Activated naive CD8-positive, alpha-beta T cell treated with anti-CD3 and anti-CD28 coated beads for 36 hours (primary cell): ENCODE measurements around the gene COA8. TPM values are rescaled to one million over a fixed set of nuclear protein-coding genes. Genes with fewer than 3 reads are reported as not detected.

Source experiments
- DNase-seq: peaks from one replicate; pipeline ENCODE4 v3.0.0; 2021
- H3K27ac Mint-ChIP-seq: one replicate; pipeline ENCODE4 v1.8.0; 2022; ENCODE audit warnings: mild to moderate bottlenecking, moderate library complexity, mixed read lengths
- H3K27me3 Mint-ChIP-seq: one replicate; pipeline ENCODE4 v1.8.0; 2022; ENCODE audit warnings: mild to moderate bottlenecking, mixed read lengths
- H3K36me3 Mint-ChIP-seq: one replicate; pipeline ENCODE4 v1.8.0; 2021; ENCODE audit warnings: mild to moderate bottlenecking, mixed read lengths
- H3K4me1 Mint-ChIP-seq: one replicate; pipeline ENCODE4 v1.8.0; 2021; ENCODE audit warnings: mixed read lengths
- H3K4me3 Mint-ChIP-seq: one replicate; pipeline ENCODE4 v1.8.0; 2022; ENCODE audit warnings: mild to moderate bottlenecking, moderate library complexity, mixed read lengths
- H3K9me3 Mint-ChIP-seq: one replicate; pipeline ENCODE4 v1.8.0; 2022; ENCODE audit warnings: mixed read lengths
- total RNA-seq, 2 experiments: library from RNA; stranded (reverse); gene quantifications; one replicate each; pipeline ENCODE4 v1.2.3, GENCODE V29; 2021

The COA8 gene
- total RNA-seq, result 10 to 100 TPM; 42.9 to 44.2 TPM

DNA sequence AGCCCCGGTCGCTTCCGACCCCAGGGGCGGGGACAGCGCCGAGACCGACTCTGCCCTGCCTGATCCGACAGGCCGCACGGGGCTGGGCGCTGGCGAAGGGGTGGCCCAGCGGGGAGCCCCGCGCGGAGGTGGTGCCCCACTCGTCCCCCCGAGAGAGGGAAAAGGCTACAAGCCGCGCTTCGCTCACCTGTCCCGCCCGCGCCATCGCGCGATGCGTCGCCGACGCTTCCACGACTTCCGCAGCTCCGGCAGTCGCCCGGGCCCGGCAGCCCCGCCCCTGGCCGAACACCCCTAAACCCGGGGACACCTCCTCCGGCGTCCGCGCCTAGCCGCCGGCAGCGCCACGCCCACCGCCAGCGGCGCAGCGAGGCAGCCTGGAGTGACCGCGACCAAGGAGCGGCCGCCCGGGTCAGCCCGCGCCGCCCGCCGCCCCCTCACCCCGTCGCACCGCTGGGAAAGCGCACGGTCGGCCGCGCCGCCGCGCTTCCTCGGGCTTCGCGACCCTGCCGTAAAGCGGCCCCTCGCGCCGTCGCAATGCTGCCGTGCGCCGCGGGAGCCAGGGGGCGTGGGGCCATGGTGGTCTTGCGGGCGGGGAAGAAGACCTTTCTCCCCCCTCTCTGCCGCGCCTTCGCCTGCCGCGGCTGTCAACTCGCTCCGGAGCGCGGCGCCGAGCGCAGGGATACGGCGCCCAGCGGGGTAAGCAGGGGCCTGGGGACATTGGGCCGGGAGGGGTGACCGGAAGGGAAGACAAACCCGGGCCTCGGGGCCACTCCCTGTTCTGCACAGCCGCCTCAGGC lies at the start of gene COA8, which contains the start of gene BAG5:
Gene COA8 (plus strand): TSS at position 532 of the 797 bp plus-strand sequence. CDS start 42 bp downstream, at position 574.
Gene BAG5 (minus strand): TSS at position 229 of the 797 bp plus-strand sequence. CDS start 1,493 bp downstream, outside the sequence.
- Mint-ChIP-seq H3K27me3 (no peaks in the 10 kb centered on the region), H3K4me3 (peak within 1 kb of the TSS; percentile 98), H3K36me3 (peaks cover 28% of the 10 kb centered on the region), H3K4me1 (peaks cover 57% of the 10 kb centered on the region), H3K27ac (peak within 1 kb of the TSS; percentile 93), H3K9me3 (no peaks in the 10 kb centered on the region)
- DNase-seq, result peak; percentile 92

DNA sequence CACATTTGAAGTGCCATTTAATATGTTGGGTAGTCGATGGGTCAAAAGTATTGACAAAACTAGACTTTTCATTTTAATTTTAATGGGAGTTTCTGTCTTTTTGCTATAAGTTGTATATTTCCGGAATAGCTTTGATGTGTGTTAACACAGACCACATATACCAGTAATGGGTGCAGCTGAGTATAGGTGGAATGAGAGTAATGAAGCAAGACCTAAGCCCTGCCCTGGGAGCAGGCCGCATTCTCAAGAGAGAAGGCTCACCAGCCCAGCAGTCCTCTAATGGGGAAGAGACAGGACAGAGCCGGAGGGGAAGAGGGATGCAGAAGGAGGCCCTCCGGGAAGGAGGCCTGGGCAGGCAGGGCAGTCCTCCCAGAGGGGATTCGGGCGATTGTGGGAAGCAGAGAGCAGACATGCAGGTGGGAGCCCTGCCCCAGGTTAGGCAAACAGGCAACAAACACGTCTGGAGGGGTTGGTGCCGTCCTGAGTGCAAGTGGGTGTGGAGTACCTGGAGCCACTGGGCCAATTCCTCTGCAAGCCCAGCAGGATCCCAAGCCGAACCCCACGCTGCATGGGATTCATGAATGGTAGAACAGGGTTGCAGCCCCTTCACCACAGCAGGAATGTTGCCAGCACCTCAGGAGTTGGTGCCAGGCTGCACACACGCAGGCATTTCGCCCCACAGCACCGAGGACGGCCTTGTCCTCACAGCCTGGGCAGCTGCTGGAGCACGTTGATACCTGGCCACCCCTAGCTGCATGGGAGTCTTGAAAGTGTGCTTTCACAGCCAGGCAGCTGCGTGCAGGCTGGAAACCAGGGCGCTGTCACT lies 48.0 kb upstream of the COA8 start:
- Mint-ChIP-seq H3K36me3 (peaks cover 4% of the 10 kb centered on the region), H3K4me1 (peaks cover 9% of the 10 kb centered on the region), H3K27ac (no peak overlapping the region), H3K27me3 (no peaks in the 10 kb centered on the region), H3K9me3 (no peaks in the 10 kb centered on the region), H3K4me3 (no peak overlapping the region)
- DNase-seq, result no peak

DNA sequence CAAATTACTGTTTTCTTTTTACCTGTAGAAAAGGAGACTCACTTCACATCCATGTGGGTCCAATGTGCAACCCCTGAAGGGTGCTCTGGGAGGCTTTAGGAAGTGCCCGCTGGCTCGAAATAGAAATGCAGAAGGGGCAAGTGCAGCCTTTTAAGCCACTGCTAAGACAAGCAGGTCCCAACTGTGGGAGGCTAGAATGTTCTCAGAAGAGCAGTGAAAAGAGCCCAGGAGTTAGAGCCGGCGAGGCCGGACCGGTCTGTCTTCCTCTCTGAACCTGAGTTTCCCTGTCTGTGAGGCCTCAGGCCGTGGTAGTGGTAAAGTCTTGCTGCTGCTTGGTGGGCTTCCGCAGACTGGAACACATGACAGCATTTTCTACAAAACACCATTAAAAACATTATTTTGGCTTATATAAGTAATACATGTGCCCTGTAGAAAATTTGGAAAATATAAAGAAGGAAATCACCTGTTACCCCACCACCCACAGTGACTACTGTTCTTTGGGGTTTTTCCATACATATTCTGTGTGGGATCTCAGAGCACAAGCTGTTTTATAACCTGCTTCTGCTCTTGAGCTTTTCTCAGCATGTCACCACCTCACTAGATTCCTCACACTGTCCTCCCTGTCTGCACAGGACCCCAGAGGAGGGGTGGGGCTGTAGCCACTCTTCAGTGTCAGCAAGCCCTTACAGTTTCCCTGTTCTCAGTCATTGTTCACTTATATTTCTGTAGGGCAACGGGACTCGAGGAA lies 46.2 kb upstream of the COA8 start:
- Mint-ChIP-seq H3K4me1 (peaks cover 11% of the 10 kb centered on the region), H3K36me3 (no peaks in the 10 kb centered on the region), H3K9me3 (no peaks in the 10 kb centered on the region), H3K27ac (no peak overlapping the region), H3K27me3 (no peaks in the 10 kb centered on the region), H3K4me3 (no peak overlapping the region)
- DNase-seq, result no peak

DNA sequence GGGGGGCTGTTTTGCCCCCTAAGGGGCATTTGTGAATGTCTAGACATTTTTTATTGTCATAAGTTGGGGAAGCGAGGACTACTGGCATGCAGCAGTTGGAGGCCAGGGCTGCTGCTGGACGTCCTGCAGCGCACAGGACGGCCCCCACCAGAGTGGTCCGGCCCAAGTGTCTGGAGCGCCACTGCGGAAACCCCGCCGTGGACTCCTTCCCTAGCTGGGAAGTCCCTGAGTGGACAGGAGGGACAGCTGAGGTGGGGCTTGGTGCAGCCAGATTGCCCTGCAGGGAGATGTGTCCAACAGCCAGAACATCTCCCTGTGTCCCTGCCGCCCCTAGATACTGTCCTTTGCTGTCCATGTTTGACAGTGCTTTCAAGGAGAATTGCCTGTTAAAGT lies 45.6 kb upstream of the COA8 start:
- peaks cover 11% of the 10 kb centered on the region for H3K4me1 Mint-ChIP-seq
- no peak for DNase-seq
- H3K4me3 Mint-ChIP-seq, result no peak overlapping the region
- H3K27ac Mint-ChIP-seq, result no peak overlapping the region
- no peaks in the 10 kb centered on the region for H3K36me3 Mint-ChIP-seq
- H3K27me3 Mint-ChIP-seq, result no peaks in the 10 kb centered on the region
- no peaks in the 10 kb centered on the region for H3K9me3 Mint-ChIP-seq

DNA sequence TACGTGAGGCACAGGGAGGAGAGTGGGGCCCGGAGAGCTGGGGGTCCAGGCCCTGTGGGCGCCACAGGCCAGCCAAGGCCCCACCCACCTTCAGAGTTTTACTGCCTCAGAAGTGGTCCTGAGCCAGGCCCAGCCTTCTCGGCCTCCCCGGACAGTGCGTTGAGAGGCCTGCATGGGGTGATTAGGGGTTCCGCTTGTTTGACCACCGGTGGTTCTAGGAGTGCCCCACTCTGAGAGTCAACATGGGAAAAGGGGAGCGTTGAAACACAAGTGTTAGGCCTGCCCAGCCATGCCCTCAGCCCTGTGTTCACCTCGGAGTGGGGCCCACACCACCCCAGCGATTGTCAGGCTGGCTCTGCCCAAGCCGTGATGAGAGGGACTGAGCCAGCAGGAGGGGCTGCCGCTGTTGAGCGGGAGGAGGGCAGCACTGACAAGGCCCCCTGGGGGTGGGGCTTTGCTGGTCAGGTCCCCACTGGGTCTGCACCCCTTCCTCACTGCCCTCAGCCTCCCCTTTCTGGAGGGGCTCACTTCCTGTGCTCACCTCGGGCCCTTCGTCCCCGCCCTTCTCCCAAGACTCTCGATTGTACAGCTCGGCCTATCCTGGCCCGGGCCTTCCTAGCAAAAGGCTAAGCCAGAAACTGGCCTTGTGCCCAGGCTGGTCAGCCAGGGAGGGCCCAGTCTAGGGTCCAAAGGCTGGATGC lies 44.9 kb upstream of the COA8 start:
- Mint-ChIP-seq H3K4me3 (no peak overlapping the region), H3K27me3 (no peaks in the 10 kb centered on the region)

DNA sequence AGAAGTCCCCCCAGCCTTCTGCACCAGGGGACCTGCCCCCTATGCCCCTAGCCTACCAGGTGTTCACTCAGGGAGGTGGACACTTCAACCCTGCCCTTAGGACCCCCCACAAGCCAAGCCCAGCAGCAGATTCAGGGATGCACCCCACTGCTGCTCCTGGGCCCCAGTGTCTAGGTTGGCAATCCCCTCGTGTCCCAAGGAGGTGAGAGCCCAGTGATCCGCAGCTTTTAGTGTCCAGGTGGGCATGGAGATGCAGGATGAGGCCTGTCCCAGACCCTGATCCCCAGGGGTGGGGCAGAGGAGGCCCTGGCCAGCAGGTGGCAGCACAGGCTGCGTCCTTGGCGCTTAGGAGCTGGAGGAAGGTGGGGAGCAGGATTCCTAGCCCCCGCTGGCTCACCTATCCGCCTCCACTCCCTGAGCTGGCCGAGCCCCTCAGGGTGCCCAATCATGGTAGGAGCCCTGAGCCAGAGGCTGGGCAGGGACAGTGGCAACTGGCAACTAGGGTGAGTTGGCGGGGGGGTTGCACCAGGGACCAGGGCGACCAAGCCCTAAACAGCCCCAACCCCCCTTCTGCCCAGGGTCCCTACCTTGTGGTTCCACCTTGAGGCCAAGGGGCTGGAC lies 44.2 kb upstream of the COA8 start:
- Mint-ChIP-seq H3K27me3 (peaks cover 4% of the 10 kb centered on the region), H3K4me1 (peaks cover 11% of the 10 kb centered on the region), H3K27ac (no peak overlapping the region), H3K4me3 (no peak overlapping the region), H3K9me3 (no peaks in the 10 kb centered on the region), H3K36me3 (no peaks in the 10 kb centered on the region)
- DNase-seq, result peak; percentile 62

More for the DNA sequence above, 44.9 kb upstream of the COA8 start:
- Mint-ChIP-seq H3K36me3 (no peaks in the 10 kb centered on the region), H3K4me1 (peaks cover 11% of the 10 kb centered on the region), H3K27ac (no peak overlapping the region), H3K9me3 (no peaks in the 10 kb centered on the region)
- DNase-seq, result no peak

DNA sequence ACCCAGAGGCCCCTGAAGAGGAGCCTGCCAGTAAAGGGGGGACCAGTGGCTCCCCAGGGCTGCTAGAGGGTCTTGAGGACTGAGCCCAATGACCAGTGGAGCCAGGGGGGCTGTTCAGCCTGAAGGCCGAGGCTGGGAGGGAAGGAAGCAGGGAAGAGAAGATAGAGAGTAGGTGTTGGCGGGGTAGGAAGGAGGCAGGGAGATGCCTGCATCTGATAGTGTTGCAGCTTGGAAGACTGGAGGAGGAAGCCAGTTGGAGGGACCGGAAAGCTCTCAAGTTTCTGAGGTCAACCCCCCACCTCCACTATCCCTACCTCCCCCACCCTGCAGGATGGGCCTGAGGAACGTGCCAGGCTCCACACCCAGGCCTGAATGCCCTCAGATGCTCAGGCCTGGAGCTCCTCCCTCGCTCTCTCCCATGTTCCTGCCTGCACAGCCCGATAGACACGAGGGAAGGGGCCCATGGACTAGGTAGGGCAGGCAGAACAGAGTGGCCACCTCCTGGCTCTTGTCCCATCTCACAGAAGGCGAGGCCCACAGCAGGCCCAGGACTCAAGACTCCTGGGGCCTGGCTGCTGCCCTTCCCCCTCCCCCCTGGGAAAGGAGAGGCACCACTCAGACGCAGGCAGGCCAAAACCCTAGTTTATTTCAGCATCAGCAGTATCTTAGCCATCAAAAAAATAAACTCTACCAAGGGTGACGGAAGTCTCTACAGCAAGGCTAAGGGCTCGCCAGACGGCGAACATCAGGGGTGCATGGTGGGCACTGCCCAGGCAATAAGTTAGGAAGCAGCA lies 43.5 kb upstream of the COA8 start:
- Mint-ChIP-seq H3K27ac (no peak overlapping the region), H3K4me3 (no peak overlapping the region), H3K27me3 (peaks cover 11% of the 10 kb centered on the region), H3K4me1 (peaks cover 11% of the 10 kb centered on the region), H3K9me3 (no peaks in the 10 kb centered on the region), H3K36me3 (no peaks in the 10 kb centered on the region)
- no peak for DNase-seq

- no peak overlapping the region for H3K4me3 Mint-ChIP-seq
These were observed 42.9 kb upstream of the COA8 start for GRCh38 chr14:103519837-103520212.

GRCh38 chr14:103520269-103520656 lies 42.5 kb upstream of the COA8 start:
- no peaks in the 10 kb centered on the region for H3K9me3 Mint-ChIP-seq

More at GRCh38 chr14:103519837-103520212, 42.9 kb upstream of the COA8 start:
- H3K9me3 Mint-ChIP-seq, result no peaks in the 10 kb centered on the region
- peaks cover 13% of the 10 kb centered on the region for H3K27me3 Mint-ChIP-seq
- no peak for DNase-seq
- H3K4me1 Mint-ChIP-seq, result peaks cover 11% of the 10 kb centered on the region
- H3K36me3 Mint-ChIP-seq, result no peaks in the 10 kb centered on the region
- no peak overlapping the region for H3K27ac Mint-ChIP-seq

GRCh38 chr14:103520657-103521437 lies 41.9 kb upstream of the COA8 start:
- H3K4me3 Mint-ChIP-seq, result peak overlapping the region; percentile 45
- peaks cover 11% of the 10 kb centered on the region for H3K4me1 Mint-ChIP-seq
- no peak overlapping the region for H3K27ac Mint-ChIP-seq
- H3K36me3 Mint-ChIP-seq, result no peaks in the 10 kb centered on the region
- H3K9me3 Mint-ChIP-seq, result no peaks in the 10 kb centered on the region
- peak; percentile 64 for DNase-seq
- H3K27me3 Mint-ChIP-seq, result peaks cover 13% of the 10 kb centered on the region

More at GRCh38 chr14:103520269-103520656, 42.5 kb upstream of the COA8 start:
- Mint-ChIP-seq H3K4me1 (peaks cover 11% of the 10 kb centered on the region), H3K27ac (no peak overlapping the region), H3K4me3 (no peak overlapping the region), H3K27me3 (peaks cover 13% of the 10 kb centered on the region), H3K36me3 (no peaks in the 10 kb centered on the region)
- DNase-seq, result no peak

- Mint-ChIP-seq H3K27me3 (peaks cover 13% of the 10 kb centered on the region), H3K36me3 (no peaks in the 10 kb centered on the region), H3K4me1 (peaks cover 11% of the 10 kb centered on the region), H3K27ac (no peak overlapping the region), H3K9me3 (no peaks in the 10 kb centered on the region), H3K4me3 (no peak overlapping the region)
- no peak for DNase-seq
These were observed 41.3 kb upstream of the COA8 start for GRCh38 chr14:103521438-103521950.

DNA sequence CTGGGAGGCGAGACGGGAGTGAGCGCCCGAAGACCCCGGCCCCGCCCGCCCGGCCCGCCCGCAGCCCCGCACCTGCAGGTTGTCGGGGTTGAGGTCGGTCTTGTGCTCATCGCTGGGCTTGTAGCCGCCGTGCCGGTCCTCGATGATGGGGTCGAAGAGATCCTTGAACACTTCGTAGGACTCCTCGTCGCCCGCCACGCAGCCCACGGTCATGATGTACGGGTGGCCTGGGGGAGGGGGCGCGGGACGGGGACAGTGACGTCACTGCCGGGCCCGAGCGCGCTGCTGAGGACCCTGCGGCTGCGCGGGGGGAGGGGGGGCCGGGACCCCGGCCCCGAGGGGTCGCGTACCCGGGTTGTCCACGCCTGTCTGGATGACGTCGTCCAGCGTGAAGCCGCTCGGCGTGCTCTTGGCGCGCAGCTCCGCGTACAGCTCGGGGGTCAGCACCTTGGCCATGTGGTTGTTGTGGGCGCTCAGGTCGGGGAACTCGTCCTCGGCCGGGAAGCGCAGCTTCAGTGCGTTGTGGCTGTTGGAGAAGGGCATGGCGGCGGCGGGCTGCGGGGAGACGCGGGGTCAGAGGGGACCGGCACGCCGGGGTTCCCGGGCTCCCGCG lies 40.7 kb upstream of the COA8 start:
- Mint-ChIP-seq H3K4me3 (peak overlapping the region; percentile 34), H3K9me3 (no peaks in the 10 kb centered on the region)

More for the DNA sequence above, 40.7 kb upstream of the COA8 start:
- DNase-seq, result no peak
- Mint-ChIP-seq H3K27me3 (peaks cover 13% of the 10 kb centered on the region), H3K36me3 (no peaks in the 10 kb centered on the region), H3K4me1 (peaks cover 12% of the 10 kb centered on the region), H3K27ac (no peak overlapping the region)
